ENCODE results near the gene GALK2. TPM values are rescaled to one million over a fixed set of nuclear protein-coding genes. Genes with fewer than 3 reads are reported as not detected.
"Not testable (repeated sequence)": the region's sequence is repeated elsewhere in the genome, so short reads cannot be mapped to it uniquely, and the experiment has no call there.

GALK2 gene
- total RNA-seq, 4 donors from 2014 or later: 34.5 to 56.6 (median 47.4) TPM

DNA sequence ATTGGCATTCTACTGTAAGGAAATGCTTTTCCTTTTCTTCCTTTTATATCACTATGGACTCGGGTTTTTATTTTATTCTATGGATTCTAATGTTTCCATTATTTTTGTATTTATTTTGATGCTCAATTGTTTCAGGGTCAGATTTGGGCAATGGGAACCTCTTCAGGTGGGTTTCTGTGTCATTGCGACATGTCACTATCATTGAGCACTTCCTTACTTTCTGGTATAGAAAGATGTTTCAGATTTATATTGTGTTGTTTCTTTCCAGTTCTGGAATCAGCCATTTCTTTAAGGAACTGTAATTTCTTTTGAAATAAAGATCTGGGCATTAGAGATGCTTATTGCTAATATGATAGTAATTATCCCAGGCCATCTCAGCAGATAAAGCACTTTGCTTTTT lies 21.8 kb downstream of the GALK2 start:
- H3K36me3 ChIP-seq: no peaks in the 10 kb centered on the region
- WGBS, 2 donors: 88 to 95% methylated on average over 2 of the region's 2 CpGs
- H3K4me3 ChIP-seq: no peak overlapping the region
- H3K27me3 ChIP-seq: no peaks in the 10 kb centered on the region
- no peak for TF ChIP-seq EP300 (IDR thresholded peaks at IDR 0.05)
- TF ChIP-seq, protein P1, sequence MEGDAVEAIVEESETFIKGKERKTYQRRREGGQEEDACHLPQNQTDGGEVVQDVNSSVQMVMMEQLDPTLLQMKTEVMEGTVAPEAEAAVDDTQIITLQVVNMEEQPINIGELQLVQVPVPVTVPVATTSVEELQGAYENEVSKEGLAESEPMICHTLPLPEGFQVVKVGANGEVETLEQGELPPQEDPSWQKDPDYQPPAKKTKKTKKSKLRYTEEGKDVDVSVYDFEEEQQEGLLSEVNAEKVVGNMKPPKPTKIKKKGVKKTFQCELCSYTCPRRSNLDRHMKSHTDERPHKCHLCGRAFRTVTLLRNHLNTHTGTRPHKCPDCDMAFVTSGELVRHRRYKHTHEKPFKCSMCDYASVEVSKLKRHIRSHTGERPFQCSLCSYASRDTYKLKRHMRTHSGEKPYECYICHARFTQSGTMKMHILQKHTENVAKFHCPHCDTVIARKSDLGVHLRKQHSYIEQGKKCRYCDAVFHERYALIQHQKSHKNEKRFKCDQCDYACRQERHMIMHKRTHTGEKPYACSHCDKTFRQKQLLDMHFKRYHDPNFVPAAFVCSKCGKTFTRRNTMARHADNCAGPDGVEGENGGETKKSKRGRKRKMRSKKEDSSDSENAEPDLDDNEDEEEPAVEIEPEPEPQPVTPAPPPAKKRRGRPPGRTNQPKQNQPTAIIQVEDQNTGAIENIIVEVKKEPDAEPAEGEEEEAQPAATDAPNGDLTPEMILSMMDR (IDR thresholded peaks at IDR 0.05): no peak
- TF ChIP-seq POLR2A (IDR thresholded peaks at IDR 0.05): no peak
- no peak overlapping the region for H3K27ac ChIP-seq
- peaks cover 0 to 4% (median 0%) of the 10 kb centered on the region in 4 donors for H3K4me1 ChIP-seq
- H3K9me3 ChIP-seq: no peaks in the 10 kb centered on the region
- no peak for DNase-seq (ENCODE audit: low spot score in 2 of 2)

DNA sequence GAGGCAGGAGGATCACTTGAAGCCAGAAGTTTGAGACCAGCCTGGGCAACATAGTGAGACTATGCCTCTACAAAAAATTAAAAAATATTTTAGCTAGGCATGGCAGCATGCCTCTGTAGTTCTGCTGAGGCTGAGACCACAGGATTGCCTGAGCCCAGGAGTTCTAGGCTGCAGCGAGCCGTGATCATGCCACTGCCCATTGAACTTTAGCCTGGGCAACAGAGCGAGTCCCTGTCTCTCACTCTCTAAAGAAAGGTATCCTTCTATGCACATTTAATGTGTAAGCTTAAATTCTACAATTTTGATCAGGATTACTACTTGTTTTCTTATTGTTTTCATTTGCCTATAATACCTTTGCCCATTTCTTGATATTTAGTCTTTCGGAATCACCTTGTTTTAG lies 26.8 kb downstream of the GALK2 start:
- no peaks in the 10 kb centered on the region for H3K9me3 ChIP-seq
- H3K27me3 ChIP-seq: no peaks in the 10 kb centered on the region
- TF ChIP-seq, protein P1 (IDR thresholded peaks at IDR 0.05): no peak
- TF ChIP-seq POLR2A (IDR thresholded peaks at IDR 0.05): no peak
- no peak for TF ChIP-seq EP300 (IDR thresholded peaks at IDR 0.05)
- DNase-seq (ENCODE audit: low spot score in 2 of 2): no peak
- 95 to 96% methylated on average over 4 of the region's 4 CpGs for WGBS, 2 donors
- H3K27ac ChIP-seq: no peak overlapping the region
- H3K4me1 ChIP-seq: peaks cover 0 to 28% (median 2%) of the 10 kb centered on the region in 4 donors
- peaks cover 0 to 5% (median 0%) of the 10 kb centered on the region in 3 donors for H3K36me3 ChIP-seq
- no peak overlapping the region for H3K4me3 ChIP-seq

DNA sequence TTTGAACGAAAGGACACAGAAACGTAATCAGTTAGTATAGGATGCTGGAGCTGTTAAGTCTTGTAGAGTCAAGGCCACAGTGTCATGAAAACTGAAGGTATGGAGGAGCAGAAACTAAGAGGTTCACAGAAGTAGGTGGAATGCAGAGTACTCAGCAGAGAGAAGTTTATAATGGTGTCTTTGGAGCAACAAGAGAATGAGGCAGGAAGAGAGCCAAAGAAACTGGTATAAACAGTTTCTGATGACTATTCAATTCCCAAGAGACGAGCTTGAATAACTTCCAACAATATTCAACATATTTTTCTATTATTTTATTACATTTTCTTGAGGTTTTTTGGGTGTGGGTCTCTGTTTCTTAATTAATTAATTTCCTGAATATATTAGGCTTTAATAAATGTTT lies 29.6 kb downstream of the GALK2 start:
- Histone ChIP-seq H3K9me3 (peaks cover 0 to 4% (median 0%) of the 10 kb centered on the region in 4 donors), H3K27ac (peak overlapping the region in 1 of 4 donors; percentile 47), H3K4me1 (peaks cover 0 to 28% (median 2%) of the 10 kb centered on the region in 4 donors), H3K4me3 (no peak overlapping the region), H3K36me3 (peaks cover 0 to 34% (median 0%) of the 10 kb centered on the region in 3 donors), H3K27me3 (no peaks in the 10 kb centered on the region)
- TF ChIP-seq EP300 (IDR thresholded peaks at IDR 0.05) (no peak), POLR2A (IDR thresholded peaks at IDR 0.05) (no peak)
- TF ChIP-seq, protein P1 (IDR thresholded peaks at IDR 0.05): no peak
- WGBS, 2 donors: 46 to 53% methylated on average over 3 of the region's 3 CpGs
- no peak for DNase-seq (ENCODE audit: low spot score in 2 of 2)

DNA sequence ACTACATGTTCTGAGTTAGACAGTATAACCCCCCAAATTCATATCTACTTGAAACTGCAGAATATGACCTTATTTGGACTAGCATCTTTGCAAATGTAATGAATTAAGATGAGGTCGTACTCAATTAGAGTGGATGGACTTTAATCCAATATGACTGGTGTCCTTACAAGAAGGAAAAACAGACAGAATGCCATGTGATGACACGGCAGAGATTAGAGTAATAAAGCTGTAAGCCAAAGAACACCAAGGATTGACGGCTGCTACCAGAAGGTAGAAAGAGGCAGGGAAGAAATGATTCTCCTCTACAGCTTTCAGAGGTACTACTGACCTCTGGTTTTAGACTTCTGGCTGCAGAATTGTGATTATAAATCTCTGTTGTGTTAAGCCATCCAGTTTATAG lies 30.3 kb downstream of the GALK2 start:
- WGBS, 2 donors: 77 to 82% methylated on average over 3 of the region's 3 CpGs
- no peak overlapping the region for H3K27ac ChIP-seq
- H3K27me3 ChIP-seq: no peaks in the 10 kb centered on the region
- H3K4me1 ChIP-seq: peaks cover 0 to 28% (median 2%) of the 10 kb centered on the region in 4 donors
- peaks cover 0 to 8% (median 0%) of the 10 kb centered on the region in 4 donors for H3K9me3 ChIP-seq
- peaks cover 0 to 40% (median 0%) of the 10 kb centered on the region in 3 donors for H3K36me3 ChIP-seq
- TF ChIP-seq EP300 (IDR thresholded peaks at IDR 0.05) (no peak), POLR2A (IDR thresholded peaks at IDR 0.05) (no peak)
- TF ChIP-seq, protein P1 (IDR thresholded peaks at IDR 0.05): no peak
- no peak overlapping the region for H3K4me3 ChIP-seq
- no peak for DNase-seq (ENCODE audit: low spot score in 2 of 2)

DNA sequence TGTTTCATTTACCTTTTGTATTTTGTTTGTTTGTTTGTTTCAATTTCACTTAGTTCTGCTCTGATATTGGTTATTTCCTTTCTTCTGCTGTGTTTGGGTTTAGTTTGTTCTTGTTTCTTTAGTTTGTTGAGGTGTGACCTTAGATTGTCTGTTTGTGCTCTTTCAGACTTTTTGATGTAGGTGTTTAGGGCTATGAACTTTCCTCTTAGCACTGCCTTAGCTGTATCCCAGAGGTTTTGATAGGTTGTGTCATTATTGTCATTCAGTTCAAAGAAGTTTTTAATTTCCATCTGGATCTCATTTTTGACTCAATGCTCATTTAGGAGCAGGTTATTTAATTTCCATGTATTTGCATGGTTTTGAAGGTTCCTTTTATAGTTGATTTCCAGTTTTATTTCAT lies 38.1 kb downstream of the GALK2 start:
- not testable (repeated sequence) for DNase-seq (ENCODE audit: low spot score in 2 of 2); H3K27me3 ChIP-seq; H3K4me1 ChIP-seq; H3K27ac ChIP-seq; H3K4me3 ChIP-seq
- peaks cover 0 to 47% (median 4%) of the 10 kb centered on the region in 4 donors for H3K9me3 ChIP-seq
- H3K36me3 ChIP-seq: peaks cover 0 to 71% (median 0%) of the 10 kb centered on the region in 3 donors

DNA sequence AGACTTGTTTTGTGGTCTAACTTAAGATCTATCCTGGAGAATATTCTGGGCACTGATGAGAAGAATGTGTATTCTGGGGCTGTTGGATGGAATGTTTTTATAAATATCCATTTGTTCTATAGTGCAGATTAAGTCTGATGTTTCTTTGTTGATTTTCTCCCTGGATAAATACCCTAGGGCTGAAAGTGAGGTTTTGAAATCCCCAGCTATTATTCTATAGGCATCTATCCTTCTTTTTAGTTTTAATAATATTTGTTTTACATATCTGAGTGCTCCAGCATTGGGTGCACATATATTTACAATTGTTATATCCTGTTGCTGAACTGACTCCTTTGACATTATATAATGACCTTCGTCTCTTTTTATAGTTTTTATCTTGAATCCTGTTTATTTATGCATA lies 42.9 kb downstream of the GALK2 start:
- TF ChIP-seq EP300 (IDR thresholded peaks at IDR 0.05) (no peak), POLR2A (IDR thresholded peaks at IDR 0.05) (no peak)
- TF ChIP-seq, protein P1 (IDR thresholded peaks at IDR 0.05): no peak
- Histone ChIP-seq H3K4me1 (no peaks in the 10 kb centered on the region), H3K36me3 (peaks cover 0 to 53% (median 0%) of the 10 kb centered on the region in 3 donors), H3K27ac (no peak overlapping the region), H3K27me3 (no peaks in the 10 kb centered on the region), H3K4me3 (no peak overlapping the region), H3K9me3 (peaks cover 0 to 44% (median 4%) of the 10 kb centered on the region in 4 donors)
- DNase-seq (ENCODE audit: low spot score in 2 of 2): no peak
- WGBS, 2 donors: 81 to 88% methylated on average over 1 of the region's 1 CpG

Data from tibial nerve (tissue), 4 donors.